Esophagus squamous epithelium (tissue), 5 donors: ENCODE results near the gene RAB1B. TPM values are rescaled to one million over a fixed set of nuclear protein-coding genes. Genes with fewer than 3 reads are reported as not detected.

Experiments used
- DNase-seq: peaks from one replicate; lab custom pipeline; 2025; lab: John Stamatoyannopoulos, UW
- H3K27ac ChIP-seq, 4 donors: fragments of 200-600 bp; sonication (generic); one replicate each; pipeline ENCODE4 v1.5.1; 2016 to 2019; ENCODE audit warnings: mild to moderate bottlenecking in 1 of 4
- H3K27me3 ChIP-seq, 4 donors: fragments of 200-600 bp; sonication (generic); 1 replicate in 3 of 4; 2 replicates in 1 of 4; pipeline versions ENCODE4 v1.5.1 to v1.6.0; 2017 to 2021; ENCODE audit warnings: antibody characterized with exemption in 1 of 4
- H3K36me3 ChIP-seq, 3 donors: fragments of 200-600 bp; sonication (generic); one replicate each; pipeline ENCODE4 v1.5.1; 2016 to 2019
- H3K4me1 ChIP-seq, 3 donors: fragments of 200-600 bp; sonication (generic); one replicate each; pipeline ENCODE4 v1.5.1; 2017 to 2019
- H3K4me3 ChIP-seq, 4 donors: fragments of 200-600 bp; sonication (generic); 1 replicate in 3 of 4; 2 replicates in 1 of 4; pipeline ENCODE4 v1.5.1; 2016 to 2019; ENCODE audit warnings: mild to moderate bottlenecking in 2 of 4, moderate library complexity in 1 of 4
- H3K9me3 ChIP-seq, 3 donors: fragments of 200-600 bp; sonication (generic); one replicate each; pipeline ENCODE4 v1.5.1; 2016 to 2019
- CTCF ChIP-seq, 6 experiments: fragments of 450-650 bp in 4 of 6; fragments of 200-600 bp in 2 of 6; sonication (generic) in 2 of 6; IDR thresholded peaks; one replicate each; pipeline ENCODE4 v1.5.1; 2016 to 2019; ENCODE audit warnings: antibody characterized with exemption in 6 of 6, mild to moderate bottlenecking in 4 of 6, moderate library complexity in 4 of 6
- POLR2A ChIP-seq, 4 donors: fragments of 450-650 bp; IDR thresholded peaks; one replicate each; pipeline ENCODE4 v1.6.1; 2017; ENCODE audit warnings: antibody characterized with exemption in 4 of 4, mild to moderate bottlenecking in 4 of 4, moderate library complexity in 3 of 4
- WGBS, 2 donors: methylation state at CpG; one replicate each; pipeline ENCODE4 v1.1.5; 2018; 5-methylcytosine and 5-hydroxymethylcytosine counted together
- intact Hi-C: fragments of 100-400 bp; cut with DNase I; formaldehyde crosslinking; loops from one replicate; pipeline ENCODE4 v1.15.0; 2022
- total RNA-seq, 4 donors: library from RNA; depleted of rRNA; stranded (reverse); fragments of >200 nt; gene quantifications; one replicate each; pipeline ENCODE4 v1.1.0, GENCODE V29; 2016
- donor health status: DM: yes; HTN: yes; CAD: no.

RAB1B gene
- total RNA-seq, 4 donors from 2014 or later = 83.7 to 148 (median 110) TPM

GRCh38 chr11:66311965-66312548, 43.6 kb downstream of the RAB1B start:
- Histone ChIP-seq H3K27ac (peak overlapping the region; percentile 83 to 92 (median 89)), H3K4me1 (peaks cover 23 to 58% (median 31%) of the 10 kb centered on the region in 3 donors), H3K36me3 (no peaks in the 10 kb centered on the region), H3K9me3 (no peaks in the 10 kb centered on the region), H3K27me3 (peaks cover 0 to 29% (median 0%) of the 10 kb centered on the region in 4 donors), H3K4me3 (peak overlapping the region; percentile 31 to 68 (median 60))
- WGBS, 2 donors = 1 to 2% methylated on average over 29 to 38 of the region's 44 CpGs
- peak; percentile 92 for DNase-seq
- TF ChIP-seq POLR2A (IDR thresholded peaks at IDR 0.05) (peak in 2 of 4 donors; percentile 36 to 53), CTCF (IDR thresholded peaks at IDR 0.05) (peak; percentile 9 to 98 (median 90))
- intact Hi-C loops = no loop called here

GRCh38 chr11:66312549-66313320, 44.3 kb downstream of the RAB1B start:
- H3K27me3 ChIP-seq = peaks cover 0 to 32% (median 0%) of the 10 kb centered on the region in 4 donors
- no peaks in the 10 kb centered on the region for H3K9me3 ChIP-seq
- TF ChIP-seq POLR2A (IDR thresholded peaks at IDR 0.05) (peak in 2 of 4 donors; percentile 27 to 57), CTCF (IDR thresholded peaks at IDR 0.05) (no peak)
- H3K27ac ChIP-seq = peak overlapping the region; percentile 83 to 92 (median 89)
- no peaks in the 10 kb centered on the region for H3K36me3 ChIP-seq
- 0 to 5% methylated on average over 7 to 8 of the region's 52 CpGs for WGBS, 2 donors
- intact Hi-C loops = no loop called here
- H3K4me3 ChIP-seq = peak overlapping the region; percentile 31 to 68 (median 60)
- DNase-seq = peak; percentile 93
- H3K4me1 ChIP-seq = peaks cover 29 to 65% (median 38%) of the 10 kb centered on the region in 3 donors

GRCh38 chr11:66313321-66314185, 45.1 kb downstream of the RAB1B start:
- peak overlapping the region; percentile 83 to 92 (median 89) for H3K27ac ChIP-seq
- peak overlapping the region; percentile 15 to 68 (median 60) for H3K4me3 ChIP-seq
- no peak for DNase-seq
- peaks cover 38 to 73% (median 46%) of the 10 kb centered on the region in 3 donors for H3K4me1 ChIP-seq
- TF ChIP-seq POLR2A (IDR thresholded peaks at IDR 0.05) = no peak
- TF ChIP-seq CTCF (IDR thresholded peaks at IDR 0.05) = no peak
- H3K9me3 ChIP-seq = no peaks in the 10 kb centered on the region
- H3K27me3 ChIP-seq = peaks cover 0 to 32% (median 0%) of the 10 kb centered on the region in 4 donors
- no peaks in the 10 kb centered on the region for H3K36me3 ChIP-seq
- 61 to 68% methylated on average over 5 to 6 of the region's 38 CpGs for WGBS, 2 donors
- intact Hi-C loops = no loop called here

GRCh38 chr11:66314186-66314501, 45.7 kb downstream of the RAB1B start:
- WGBS, 2 donors = 75 to 82% methylated on average over 1 of the region's 1 CpG
- intact Hi-C loops = no loop called here
- H3K4me3 ChIP-seq = peak overlapping the region in 3 of 4 donors; percentile 56 to 68 (median 63)

More at GRCh38 chr11:66314186-66314501, 45.7 kb downstream of the RAB1B start:
- Histone ChIP-seq H3K4me1 (peaks cover 43 to 79% (median 52%) of the 10 kb centered on the region in 3 donors), H3K36me3 (no peaks in the 10 kb centered on the region), H3K27ac (peak overlapping the region; percentile 83 to 92 (median 89)), H3K9me3 (no peaks in the 10 kb centered on the region), H3K27me3 (peaks cover 0 to 32% (median 0%) of the 10 kb centered on the region in 4 donors)
- DNase-seq = no peak
- no peak for TF ChIP-seq POLR2A (IDR thresholded peaks at IDR 0.05)
- TF ChIP-seq CTCF (IDR thresholded peaks at IDR 0.05) = no peak
